HEK293 (cell line): Measurements from ENCODE around the gene WFS1.
A peak's percentile ranks its signal among the peaks of the same experiment; 100 is the strongest.

ENCODE experiments used
- CTCF ChIA-PET: fragments of 350-600 bp; formaldehyde crosslinking; extraction: SDS; loops from one replicate; lab custom pipeline; 2021; ENCODE audit warnings: antibody characterized with exemption; lab: Yijun Ruan, JAX
- POLR2A ChIA-PET: fragments of 300-600 bp; formaldehyde crosslinking; extraction: SDS; loops from one replicate; lab custom pipeline; 2020; ENCODE audit warnings: antibody characterized with exemption, inconsistent platforms; lab: Yijun Ruan, JAX
- H3K27ac ChIP-seq: fragments of 200-500 bp; sonication (Bioruptor generic); 2 replicates; pipeline ENCODE4 v1.5.1; 2014; ENCODE audit warnings: low read depth, low read length, control low read depth, inconsistent platforms; ENCODE audit errors: extremely low read depth
- H3K36me3 ChIP-seq, 2 experiments: fragments of 200-500 bp in 1 of 2; sonication (Bioruptor generic) in 1 of 2; 1 replicate in 1 of 2; 2 replicates in 1 of 2; pipeline ENCODE4 v1.5.1; 2014 to 2017; ENCODE audit warnings: inconsistent platforms in 2 of 2, low read length in 2 of 2; ENCODE audit not compliant: control insufficient read depth in 2 of 2, insufficient read depth in 1 of 2
- H3K4me1 ChIP-seq: fragments of 200-500 bp; sonication (Bioruptor generic); 2 replicates; pipeline ENCODE4 v1.5.1; 2014; ENCODE audit warnings: mild to moderate bottlenecking, low read length, inconsistent platforms; ENCODE audit not compliant: control insufficient read depth, insufficient read depth
- H3K4me3 ChIP-seq: 2 replicates; pipeline ENCODE4 v1.5.1; 2011; ENCODE audit warnings: low read depth, mild to moderate bottlenecking, control low read depth, low read length, moderate library complexity
- H3K9me3 ChIP-seq: fragments of 200-500 bp; sonication (Bioruptor generic); 2 replicates; pipeline ENCODE4 v1.5.1; 2014; ENCODE audit warnings: low read depth, low read length, inconsistent platforms; ENCODE audit not compliant: control insufficient read depth, insufficient read depth
- SCRT1 ChIP-seq: fragments of 450-650 bp; formaldehyde crosslinking; IDR thresholded peaks from 2 replicates; pipeline ENCODE4 v1.5.1; 2016; ENCODE audit warnings: missing biosample characterization, missing genetic modification characterization, borderline replicate concordance
- SP7 ChIP-seq: fragments of 450-650 bp; formaldehyde crosslinking; IDR thresholded peaks from 2 replicates; pipeline ENCODE4 v1.5.1; 2016; ENCODE audit warnings: missing biosample characterization, missing genetic modification characterization
- TCF7L2 ChIP-seq: IDR thresholded peaks from 2 replicates; pipeline ENCODE4 v1.6.1; 2011; ENCODE audit warnings: low read depth, mild to moderate bottlenecking, inconsistent platforms, low read length, moderate library complexity, borderline replicate concordance
- ZFHX2 ChIP-seq: fragments of 450-650 bp; formaldehyde crosslinking; conservative IDR thresholded peaks from 2 replicates; pipeline ENCODE4 v1.5.1; 2016; ENCODE audit warnings: missing biosample characterization, missing genetic modification characterization
- ZNF140 ChIP-seq: fragments of 450-650 bp; formaldehyde crosslinking; IDR thresholded peaks from 2 replicates; pipeline ENCODE4 v1.5.1; 2016; ENCODE audit warnings: missing biosample characterization, missing genetic modification characterization
- ZNF211 ChIP-seq: fragments of 450-650 bp; formaldehyde crosslinking; IDR thresholded peaks from 2 replicates; pipeline ENCODE4 v1.5.1; 2016; ENCODE audit warnings: low read depth, missing biosample characterization, missing genetic modification characterization
- ZNF221 ChIP-seq: fragments of 450-650 bp; formaldehyde crosslinking; IDR thresholded peaks from 2 replicates; pipeline ENCODE4 v1.5.1; 2017; ENCODE audit warnings: missing biosample characterization, missing genetic modification characterization, borderline replicate concordance
- ZNF24 ChIP-seq: fragments of 450-650 bp; formaldehyde crosslinking; IDR thresholded peaks from 2 replicates; pipeline ENCODE4 v1.5.1; 2016; ENCODE audit warnings: missing biosample characterization, missing genetic modification characterization
- TF ChIP-seq, protein P1 (sequence below): fragments of 450-650 bp; formaldehyde crosslinking; IDR thresholded peaks from 2 replicates; pipeline ENCODE4 v1.5.1; 2016; ENCODE audit warnings: missing biosample characterization, missing genetic modification characterization
- TF ChIP-seq, protein P2 (sequence below): fragments of 450-650 bp; formaldehyde crosslinking; IDR thresholded peaks from 2 replicates; pipeline ENCODE4 v1.5.1; 2016; ENCODE audit warnings: missing biosample characterization, missing genetic modification characterization, borderline replicate concordance
- TF ChIP-seq, protein P3 (sequence below): fragments of 450-650 bp; formaldehyde crosslinking; IDR thresholded peaks from 2 replicates; pipeline ENCODE4 v1.5.1; 2016; ENCODE audit warnings: missing biosample characterization, missing genetic modification characterization, borderline replicate concordance
- TF ChIP-seq, protein P4 (sequence below): fragments of 450-650 bp; formaldehyde crosslinking; conservative IDR thresholded peaks from 2 replicates; pipeline ENCODE4 v1.5.1; 2016; ENCODE audit warnings: low read depth, missing biosample characterization, missing genetic modification characterization

Gene WFS1

DNA sequence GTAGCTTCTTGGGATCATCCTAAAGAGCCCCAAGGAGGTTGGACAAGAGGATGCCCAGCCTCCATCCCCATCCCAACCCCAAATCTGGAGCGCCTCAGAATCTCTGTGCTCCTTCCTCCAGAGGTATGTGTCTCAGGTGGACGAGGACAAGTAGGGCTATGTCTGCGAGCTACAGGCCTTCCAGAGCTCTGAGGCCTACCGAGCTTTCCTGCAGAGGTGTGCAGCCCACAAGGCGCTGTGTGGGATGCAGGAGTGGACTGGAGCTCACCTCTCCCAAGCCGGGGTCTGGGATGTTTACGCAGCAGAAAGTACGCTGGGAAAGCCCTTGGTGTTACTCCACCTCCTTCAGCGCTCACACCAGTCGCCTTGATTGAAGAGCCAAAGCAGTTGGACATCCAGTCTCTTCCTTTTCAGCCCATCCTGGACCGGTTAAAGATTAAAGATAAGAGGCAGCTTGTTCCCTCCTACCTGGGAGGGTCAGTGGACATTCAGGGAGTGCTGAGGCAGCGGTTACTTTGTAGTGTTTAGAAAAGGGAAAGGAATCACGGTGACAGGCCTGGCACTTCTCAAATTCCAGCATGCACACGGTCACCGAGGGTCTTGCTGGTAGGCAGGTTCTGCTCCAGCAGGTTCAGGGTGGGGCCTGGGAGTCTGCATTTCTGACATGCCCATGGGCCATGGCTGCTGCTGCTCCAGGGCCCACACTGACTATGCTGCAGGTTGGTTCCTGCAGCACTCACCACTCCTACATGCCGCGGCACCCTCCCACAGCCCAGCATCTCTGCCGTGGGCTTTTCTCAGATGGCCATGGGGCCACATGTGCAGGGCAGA is 39.8 kb upstream of the WFS1 start (continued):
- TF ChIP-seq SCRT1 (tag by site-specific recombination), result no peak
- TF ChIP-seq TCF7L2, result no peak
- TF ChIP-seq ZNF221, result no peak
- TF ChIP-seq ZFHX2 (tag by site-specific recombination), result 0 out of 2 replicates have a peak, but pooled peaks have one; percentile 21

DNA sequence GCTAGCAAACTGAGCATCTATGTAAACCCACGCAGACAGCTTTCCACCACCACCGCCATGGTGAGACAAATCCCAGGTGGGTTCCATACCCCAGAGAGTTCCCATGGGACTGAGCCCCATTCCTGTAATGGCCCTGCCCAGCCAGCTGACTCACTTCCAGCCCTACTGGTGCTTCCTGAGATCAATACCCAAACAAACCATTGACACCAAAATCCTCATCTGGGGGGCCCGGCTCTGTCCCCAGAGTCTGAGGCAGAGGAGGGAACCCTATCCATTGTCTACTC is 39.2 kb upstream of the WFS1 start:
- Histone ChIP-seq H3K4me3 (no peak overlapping the region), H3K4me1 (no peaks in the 10 kb centered on the region), H3K9me3 (no peaks in the 10 kb centered on the region), H3K27ac (no peak overlapping the region), H3K36me3 (no peaks in the 10 kb centered on the region)
- TF ChIP-seq ZNF140 (no peak), TCF7L2 (no peak)
- TF ChIP-seq, protein P1, sequence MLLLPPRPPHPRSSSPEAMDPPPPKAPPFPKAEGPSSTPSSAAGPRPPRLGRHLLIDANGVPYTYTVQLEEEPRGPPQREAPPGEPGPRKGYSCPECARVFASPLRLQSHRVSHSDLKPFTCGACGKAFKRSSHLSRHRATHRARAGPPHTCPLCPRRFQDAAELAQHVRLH (tag by site-specific recombination), result no peak
- CTCF ChIA-PET, result no interaction called here
- POLR2A ChIA-PET, result no interaction called here

DNA sequence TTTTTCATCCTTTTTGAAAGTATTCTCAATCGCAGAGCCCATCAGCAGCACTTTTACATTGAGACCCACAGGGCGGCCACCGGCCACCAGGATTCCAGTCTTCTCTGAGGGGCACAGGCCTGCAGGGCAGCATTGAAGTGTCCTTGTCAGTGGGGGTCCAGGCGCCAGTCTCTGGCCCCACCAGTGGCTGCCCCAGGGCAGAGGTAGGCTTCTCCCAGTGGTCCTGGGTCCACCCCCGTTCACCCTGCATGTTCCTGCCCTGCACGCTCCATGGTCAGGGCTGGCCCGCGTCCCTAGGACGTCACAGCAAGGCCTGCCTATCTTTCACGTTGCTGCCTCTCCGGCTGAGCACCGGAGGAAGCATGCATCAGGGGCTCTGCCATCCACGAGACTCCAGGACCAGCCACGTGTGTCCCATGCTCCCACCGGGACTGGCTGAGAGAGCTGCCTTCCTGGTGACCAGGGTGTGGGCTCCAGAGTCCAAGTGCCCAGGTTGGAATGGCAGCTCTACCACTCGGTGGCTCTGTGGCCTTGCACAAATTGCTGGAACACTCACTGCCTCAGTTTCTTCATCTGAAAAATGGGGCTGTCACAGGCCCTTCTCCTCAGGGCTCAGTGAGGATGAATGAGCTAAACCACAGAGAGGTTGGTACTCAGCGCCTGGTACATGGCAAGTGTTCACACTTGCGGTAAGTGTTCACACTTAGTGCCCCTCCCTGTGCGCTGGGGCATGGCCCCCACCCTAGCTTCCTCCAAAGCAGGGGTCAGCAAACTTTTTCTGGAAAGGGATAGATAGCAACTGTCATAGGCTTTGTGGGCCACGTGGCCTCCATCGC is 38.6 kb upstream of the WFS1 start:
- no peaks in the 10 kb centered on the region for H3K9me3 ChIP-seq
- H3K4me3 ChIP-seq, result no peak overlapping the region
- H3K36me3 ChIP-seq, result no peaks in the 10 kb centered on the region
- POLR2A ChIA-PET, result no interaction called here
- TF ChIP-seq, protein P2, sequence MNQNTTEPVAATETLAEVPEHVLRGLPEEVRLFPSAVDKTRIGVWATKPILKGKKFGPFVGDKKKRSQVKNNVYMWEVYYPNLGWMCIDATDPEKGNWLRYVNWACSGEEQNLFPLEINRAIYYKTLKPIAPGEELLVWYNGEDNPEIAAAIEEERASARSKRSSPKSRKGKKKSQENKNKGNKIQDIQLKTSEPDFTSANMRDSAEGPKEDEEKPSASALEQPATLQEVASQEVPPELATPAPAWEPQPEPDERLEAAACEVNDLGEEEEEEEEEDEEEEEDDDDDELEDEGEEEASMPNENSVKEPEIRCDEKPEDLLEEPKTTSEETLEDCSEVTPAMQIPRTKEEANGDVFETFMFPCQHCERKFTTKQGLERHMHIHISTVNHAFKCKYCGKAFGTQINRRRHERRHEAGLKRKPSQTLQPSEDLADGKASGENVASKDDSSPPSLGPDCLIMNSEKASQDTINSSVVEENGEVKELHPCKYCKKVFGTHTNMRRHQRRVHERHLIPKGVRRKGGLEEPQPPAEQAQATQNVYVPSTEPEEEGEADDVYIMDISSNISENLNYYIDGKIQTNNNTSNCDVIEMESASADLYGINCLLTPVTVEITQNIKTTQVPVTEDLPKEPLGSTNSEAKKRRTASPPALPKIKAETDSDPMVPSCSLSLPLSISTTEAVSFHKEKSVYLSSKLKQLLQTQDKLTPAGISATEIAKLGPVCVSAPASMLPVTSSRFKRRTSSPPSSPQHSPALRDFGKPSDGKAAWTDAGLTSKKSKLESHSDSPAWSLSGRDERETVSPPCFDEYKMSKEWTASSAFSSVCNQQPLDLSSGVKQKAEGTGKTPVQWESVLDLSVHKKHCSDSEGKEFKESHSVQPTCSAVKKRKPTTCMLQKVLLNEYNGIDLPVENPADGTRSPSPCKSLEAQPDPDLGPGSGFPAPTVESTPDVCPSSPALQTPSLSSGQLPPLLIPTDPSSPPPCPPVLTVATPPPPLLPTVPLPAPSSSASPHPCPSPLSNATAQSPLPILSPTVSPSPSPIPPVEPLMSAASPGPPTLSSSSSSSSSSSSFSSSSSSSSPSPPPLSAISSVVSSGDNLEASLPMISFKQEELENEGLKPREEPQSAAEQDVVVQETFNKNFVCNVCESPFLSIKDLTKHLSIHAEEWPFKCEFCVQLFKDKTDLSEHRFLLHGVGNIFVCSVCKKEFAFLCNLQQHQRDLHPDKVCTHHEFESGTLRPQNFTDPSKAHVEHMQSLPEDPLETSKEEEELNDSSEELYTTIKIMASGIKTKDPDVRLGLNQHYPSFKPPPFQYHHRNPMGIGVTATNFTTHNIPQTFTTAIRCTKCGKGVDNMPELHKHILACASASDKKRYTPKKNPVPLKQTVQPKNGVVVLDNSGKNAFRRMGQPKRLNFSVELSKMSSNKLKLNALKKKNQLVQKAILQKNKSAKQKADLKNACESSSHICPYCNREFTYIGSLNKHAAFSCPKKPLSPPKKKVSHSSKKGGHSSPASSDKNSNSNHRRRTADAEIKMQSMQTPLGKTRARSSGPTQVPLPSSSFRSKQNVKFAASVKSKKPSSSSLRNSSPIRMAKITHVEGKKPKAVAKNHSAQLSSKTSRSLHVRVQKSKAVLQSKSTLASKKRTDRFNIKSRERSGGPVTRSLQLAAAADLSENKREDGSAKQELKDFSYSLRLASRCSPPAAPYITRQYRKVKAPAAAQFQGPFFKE (tag by site-specific recombination), result no peak
- TF ChIP-seq ZNF211 (tag by site-specific recombination), result no peak
- TF ChIP-seq, protein P3, sequence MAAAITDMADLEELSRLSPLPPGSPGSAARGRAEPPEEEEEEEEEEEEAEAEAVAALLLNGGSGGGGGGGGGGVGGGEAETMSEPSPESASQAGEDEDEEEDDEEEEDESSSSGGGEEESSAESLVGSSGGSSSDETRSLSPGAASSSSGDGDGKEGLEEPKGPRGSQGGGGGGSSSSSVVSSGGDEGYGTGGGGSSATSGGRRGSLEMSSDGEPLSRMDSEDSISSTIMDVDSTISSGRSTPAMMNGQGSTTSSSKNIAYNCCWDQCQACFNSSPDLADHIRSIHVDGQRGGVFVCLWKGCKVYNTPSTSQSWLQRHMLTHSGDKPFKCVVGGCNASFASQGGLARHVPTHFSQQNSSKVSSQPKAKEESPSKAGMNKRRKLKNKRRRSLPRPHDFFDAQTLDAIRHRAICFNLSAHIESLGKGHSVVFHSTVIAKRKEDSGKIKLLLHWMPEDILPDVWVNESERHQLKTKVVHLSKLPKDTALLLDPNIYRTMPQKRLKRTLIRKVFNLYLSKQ, result no peak
- no peak for TF ChIP-seq ZNF24 (tag by site-specific recombination)
- TF ChIP-seq, protein P4, sequence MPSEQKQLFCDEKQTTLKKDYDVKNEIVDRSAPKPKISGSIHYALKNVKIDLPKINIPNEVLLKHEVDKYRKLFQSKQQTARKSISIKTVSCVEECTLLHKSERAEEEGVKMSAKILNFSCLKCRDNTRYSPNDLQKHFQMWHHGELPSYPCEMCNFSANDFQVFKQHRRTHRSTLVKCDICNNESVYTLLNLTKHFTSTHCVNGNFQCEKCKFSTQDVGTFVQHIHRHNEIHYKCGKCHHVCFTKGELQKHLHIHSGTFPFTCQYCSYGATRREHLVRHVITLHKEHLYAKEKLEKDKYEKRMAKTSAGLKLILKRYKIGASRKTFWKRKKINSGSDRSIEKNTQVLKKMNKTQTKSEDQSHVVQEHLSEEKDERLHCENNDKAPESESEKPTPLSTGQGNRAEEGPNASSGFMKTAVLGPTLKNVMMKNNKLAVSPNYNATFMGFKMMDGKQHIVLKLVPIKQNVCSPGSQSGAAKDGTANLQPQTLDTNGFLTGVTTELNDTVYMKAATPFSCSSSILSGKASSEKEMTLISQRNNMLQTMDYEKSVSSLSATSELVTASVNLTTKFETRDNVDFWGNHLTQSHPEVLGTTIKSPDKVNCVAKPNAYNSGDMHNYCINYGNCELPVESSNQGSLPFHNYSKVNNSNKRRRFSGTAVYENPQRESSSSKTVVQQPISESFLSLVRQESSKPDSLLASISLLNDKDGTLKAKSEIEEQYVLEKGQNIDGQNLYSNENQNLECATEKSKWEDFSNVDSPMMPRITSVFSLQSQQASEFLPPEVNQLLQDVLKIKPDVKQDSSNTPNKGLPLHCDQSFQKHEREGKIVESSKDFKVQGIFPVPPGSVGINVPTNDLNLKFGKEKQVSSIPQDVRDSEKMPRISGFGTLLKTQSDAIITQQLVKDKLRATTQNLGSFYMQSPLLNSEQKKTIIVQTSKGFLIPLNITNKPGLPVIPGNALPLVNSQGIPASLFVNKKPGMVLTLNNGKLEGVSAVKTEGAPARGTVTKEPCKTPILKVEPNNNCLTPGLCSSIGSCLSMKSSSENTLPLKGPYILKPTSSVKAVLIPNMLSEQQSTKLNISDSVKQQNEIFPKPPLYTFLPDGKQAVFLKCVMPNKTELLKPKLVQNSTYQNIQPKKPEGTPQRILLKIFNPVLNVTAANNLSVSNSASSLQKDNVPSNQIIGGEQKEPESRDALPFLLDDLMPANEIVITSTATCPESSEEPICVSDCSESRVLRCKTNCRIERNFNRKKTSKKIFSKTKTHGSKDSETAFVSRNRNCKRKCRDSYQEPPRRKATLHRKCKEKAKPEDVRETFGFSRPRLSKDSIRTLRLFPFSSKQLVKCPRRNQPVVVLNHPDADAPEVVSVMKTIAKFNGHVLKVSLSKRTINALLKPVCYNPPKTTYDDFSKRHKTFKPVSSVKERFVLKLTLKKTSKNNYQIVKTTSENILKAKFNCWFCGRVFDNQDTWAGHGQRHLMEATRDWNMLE (tag by site-specific recombination), result no peak
- no peak for TF ChIP-seq SP7 (tag by site-specific recombination)
- no peak overlapping the region for H3K27ac ChIP-seq
- CTCF ChIA-PET, result no interaction called here
- H3K4me1 ChIP-seq, result no peaks in the 10 kb centered on the region
